CD4-positive, alpha-beta T cell treated with Interleukin-2 at 100 ng/mL for 4 hours (primary cell): ENCODE data around the gene BSG.

Experiments
- DNase-seq: peaks from one replicate; pipeline ENCODE4 v3.0.0-alpha.2; 2020; ENCODE audit warnings: low spot score

The BSG gene

DNA sequence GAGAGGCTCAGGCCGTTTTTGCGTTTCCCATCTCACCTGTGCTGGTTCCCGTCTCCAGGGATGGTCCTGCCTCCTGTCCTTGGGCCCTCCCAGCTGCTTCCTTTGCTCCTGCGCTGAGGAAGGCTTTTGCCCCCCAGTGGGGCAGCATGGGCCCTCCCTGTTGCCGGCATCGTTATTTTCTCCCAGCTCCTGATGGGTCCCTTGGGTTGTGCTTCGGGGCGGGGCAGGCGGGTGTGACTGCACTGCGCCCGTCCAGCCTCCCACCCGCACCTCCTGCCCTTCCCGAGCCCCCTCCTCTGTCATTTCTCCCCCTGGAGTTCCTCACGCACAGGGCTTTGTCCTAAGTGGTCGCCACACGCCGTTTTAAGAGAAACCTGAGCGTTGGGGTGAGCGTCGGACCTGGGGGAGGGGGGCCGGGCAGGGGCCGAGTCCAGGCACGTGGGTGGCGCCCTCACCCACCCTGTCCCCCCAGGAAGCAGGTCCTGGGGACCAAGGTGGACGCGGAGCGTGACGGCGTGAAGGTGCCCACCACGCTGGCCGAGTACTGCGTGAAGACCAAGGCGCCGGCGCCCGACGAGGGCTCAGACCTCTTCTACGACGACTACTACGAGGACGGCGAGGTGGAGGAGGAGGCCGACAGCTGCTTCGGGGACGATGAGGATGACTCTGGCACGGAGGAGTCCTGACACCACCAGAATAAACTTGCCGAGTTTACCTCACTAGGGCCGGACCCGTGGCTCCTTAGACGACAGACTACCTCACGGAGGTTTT, 31.3 kb upstream of the BSG start:
- no peak for DNase-seq

DNA sequence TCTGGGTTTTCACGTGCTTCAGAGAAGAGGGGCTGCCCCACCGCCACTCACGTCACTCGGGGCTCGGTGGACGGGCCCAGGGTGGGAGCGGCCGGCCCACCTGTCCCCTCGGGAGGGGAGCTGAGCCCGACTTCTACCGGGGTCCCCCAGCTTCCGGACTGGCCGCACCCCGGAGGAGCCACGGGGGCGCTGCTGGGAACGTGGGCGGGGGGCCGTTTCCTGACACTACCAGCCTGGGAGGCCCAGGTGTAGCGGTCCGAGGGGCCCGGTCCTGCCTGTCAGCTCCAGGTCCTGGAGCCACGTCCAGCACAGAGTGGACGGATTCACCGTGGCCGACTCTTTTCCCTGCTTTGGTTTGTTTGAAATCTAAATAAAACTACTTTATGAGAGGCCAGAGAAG, 30.7 kb upstream of the BSG start:
- no peak for DNase-seq

- no peak for DNase-seq
Measured at GRCh38 chr19:542173-542866, 30.1 kb upstream of the BSG start.

DNA sequence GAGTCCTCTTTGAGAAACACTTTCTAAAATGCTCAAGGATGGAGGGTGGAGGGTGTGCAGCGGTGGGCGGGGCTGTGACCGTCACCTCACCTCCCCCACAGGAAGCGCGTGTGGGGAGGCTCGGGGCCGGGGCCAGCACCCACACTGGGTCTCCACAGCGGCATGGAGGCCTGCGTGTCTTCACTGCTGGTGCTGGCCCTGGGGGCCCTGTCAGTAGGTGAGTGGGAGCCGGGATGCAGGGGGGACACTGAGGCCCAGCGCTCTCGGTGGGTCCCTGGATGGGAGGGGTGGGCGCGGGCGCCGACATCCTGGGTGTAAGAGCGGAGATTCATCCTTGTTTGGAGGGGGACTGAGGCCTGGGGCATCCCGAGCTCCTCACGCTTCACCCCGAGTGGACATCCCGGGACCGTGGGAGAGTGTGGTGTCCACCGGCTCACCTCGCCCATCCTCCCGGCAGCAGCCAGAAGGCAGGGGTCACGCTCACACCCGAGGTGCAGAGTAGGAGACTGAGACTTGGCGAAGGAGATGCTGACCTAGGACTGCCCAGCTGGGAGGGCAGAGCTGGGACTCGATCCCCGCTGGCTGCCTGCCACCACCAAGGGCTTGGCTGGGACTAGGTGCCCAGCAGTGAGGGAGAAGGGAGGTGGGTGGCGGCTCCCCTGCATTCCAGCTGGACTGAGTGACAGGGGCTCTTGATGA, 28.3 kb upstream of the BSG start, which contains the start of gene GZMM:
GZMM (plus strand) TSS at position 144 of the 699 bp plus-strand sequence; CDS start at position 163, 19 bp downstream.
- peak; percentile 79 for DNase-seq

GRCh38 chr19:547117-547516, 25.3 kb upstream of the BSG start:
- no peak for DNase-seq

DNA sequence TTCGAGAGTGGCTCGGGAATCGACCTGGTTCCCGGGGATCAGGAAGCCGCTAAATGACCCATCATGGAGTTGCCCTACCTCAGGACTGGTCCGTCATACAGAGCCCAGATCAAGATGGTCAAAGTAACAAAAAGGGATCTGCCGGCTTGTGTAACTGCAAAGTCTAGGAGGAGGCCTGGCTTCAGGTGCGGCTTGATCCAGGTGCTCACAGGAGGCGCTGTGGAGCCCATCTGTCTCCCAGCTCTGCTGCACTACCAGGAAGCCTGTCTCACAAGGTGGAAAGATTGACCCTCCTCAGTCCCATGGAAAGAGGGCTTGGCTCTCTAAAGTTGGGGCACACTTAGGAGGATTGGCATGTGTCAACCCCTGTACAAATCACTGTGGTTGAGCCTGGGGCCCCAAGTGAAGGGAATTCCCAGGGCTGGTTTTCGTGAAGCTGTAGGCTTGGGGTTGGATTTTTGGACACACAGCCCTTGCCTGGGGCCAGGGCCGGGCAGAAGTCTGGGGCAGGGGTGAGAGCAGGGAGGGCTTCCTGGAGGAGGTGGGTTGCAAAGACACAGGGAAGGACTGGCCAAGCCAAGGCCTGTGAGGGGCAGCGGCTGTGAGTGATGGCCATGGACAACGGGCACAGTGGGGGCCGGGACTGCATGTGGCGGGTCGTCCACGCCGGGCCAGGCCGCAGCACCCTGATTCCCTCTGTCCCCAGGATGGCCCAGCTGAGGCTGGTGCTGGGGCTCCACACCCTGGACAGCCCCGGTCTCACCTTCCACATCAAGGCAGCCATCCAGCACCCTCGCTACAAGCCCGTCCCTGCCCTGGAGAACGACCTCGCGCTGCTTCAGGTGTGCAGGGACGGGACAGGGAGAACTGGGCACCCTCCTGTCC, 24.3 kb upstream of the BSG start:
- DNase-seq, result no peak

DNA sequence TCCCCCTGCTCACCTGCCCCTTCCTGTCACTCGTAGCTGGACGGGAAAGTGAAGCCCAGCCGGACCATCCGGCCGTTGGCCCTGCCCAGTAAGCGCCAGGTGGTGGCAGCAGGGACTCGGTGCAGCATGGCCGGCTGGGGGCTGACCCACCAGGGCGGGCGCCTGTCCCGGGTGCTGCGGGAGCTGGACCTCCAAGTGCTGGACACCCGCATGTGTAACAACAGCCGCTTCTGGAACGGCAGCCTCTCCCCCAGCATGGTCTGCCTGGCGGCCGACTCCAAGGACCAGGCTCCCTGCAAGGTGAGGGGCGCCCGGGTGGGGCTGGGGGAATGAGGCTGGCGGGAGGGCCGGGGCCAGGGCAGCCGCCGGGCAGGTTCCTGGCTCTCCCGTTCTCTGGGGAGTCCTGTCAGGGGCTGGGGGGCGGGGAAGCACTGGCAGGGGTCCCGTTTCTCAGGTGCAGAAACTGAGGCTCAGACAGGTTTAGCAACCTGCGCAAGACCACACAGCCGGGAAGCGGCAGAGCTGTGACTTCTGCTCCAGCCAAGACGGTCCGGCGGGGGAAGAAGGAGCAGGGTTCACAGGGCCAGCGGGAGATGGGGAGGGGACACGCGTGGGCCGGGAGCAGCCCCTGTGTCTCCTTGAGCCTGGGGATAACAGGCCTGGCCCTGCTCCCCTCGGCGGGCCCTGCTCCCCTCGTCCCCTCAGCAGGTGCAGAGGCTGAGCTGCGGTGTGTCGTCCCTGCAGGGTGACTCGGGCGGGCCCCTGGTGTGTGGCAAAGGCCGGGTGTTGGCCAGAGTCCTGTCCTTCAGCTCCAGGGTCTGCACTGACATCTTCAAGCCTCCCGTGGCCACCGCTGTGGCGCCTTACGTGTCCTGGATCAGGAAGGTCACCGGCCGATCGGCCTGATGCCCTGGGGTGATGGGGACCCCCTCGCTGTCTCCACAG, 23.2 kb upstream of the BSG start:
- DNase-seq, result no peak

GRCh38 chr19:554817-555216, 17.6 kb upstream of the BSG start:
- no peak for DNase-seq

DNA sequence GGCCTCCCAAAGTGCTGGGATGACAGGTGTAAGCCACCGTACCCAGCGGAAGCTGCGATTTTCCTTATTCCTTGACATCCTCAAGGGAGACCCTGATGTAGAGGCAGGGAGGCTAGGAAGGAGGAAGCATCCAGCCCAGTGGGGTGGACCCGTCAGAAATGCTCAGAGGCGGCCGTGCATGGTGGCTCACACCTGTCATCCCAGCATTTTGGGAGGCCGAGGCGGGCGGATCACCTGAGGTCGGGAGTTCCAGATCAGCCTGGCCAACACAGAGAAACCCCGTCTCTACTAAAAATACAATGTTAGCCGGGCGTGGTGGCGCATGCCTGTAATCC, 17.0 kb upstream of the BSG start:
- DNase-seq, result no peak

- no peak for DNase-seq
Measured at GRCh38 chr19:556611-557382, 15.6 kb upstream of the BSG start.

GRCh38 chr19:558770-559439, 13.5 kb upstream of the BSG start:
- DNase-seq, result no peak

- no peak for DNase-seq
Measured at GRCh38 chr19:560121-560520, 12.3 kb upstream of the BSG start.

- DNase-seq, result no peak
Measured at GRCh38 chr19:566403-566802, 6.0 kb upstream of the BSG start.

- DNase-seq, result no peak
Measured at GRCh38 chr19:566844-567243, 5.6 kb upstream of the BSG start.

- no peak for DNase-seq
Measured at GRCh38 chr19:567296-567900, 5.0 kb upstream of the BSG start.

GRCh38 chr19:570251-570686, 2.1 kb upstream of the BSG start:
- no peak for DNase-seq

DNA sequence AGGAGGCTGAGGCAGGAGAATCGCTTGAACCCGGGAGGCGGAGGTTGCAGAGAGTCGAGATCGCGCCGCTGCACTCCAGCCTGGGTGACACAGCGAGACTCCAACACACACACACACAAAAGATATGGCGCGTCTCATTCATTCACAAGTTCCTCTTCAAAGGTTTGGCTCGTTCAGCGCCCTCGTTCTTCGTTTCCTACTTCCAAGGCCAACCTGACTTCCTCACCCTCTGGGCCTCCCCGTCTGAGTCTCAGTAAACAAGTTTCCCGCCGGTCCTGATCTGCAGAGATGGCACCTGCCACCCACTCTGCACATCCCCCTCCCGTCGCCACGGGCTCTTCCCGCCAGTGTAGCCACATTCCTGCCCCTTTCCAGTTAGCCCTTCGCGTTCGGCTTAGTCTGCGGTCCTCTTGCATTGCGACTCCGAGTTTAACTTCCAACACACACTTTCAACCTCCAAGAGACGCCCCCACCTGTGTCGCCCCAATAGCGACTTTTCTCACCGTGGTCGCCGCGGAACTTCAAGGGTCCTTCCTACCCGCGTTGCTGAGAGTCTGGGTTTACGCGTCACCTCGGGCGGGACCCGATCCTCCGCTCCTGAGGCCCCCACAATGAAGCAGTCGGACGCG, 1.3 kb upstream of the BSG start:
- DNase-seq, result peak; percentile 57

- DNase-seq, result no peak
Measured at GRCh38 chr19:571566-571974, 826 bp upstream of the BSG start.
